GM18867 (cell line): ENCODE measurements around the gene FN1.
"Not testable (repeated sequence)": the region's sequence is repeated elsewhere in the genome, so short reads cannot be mapped to it uniquely, and the experiment has no call there.

ENCODE experiments used
- ATAC-seq: cut with Tn5 transposase; IDR thresholded peaks from one replicate; pipeline ENCODE4 v1.9.1; 2021; ENCODE audit warnings: mild to moderate bottlenecking, moderate library complexity; ENCODE audit not compliant: unreplicated experiment

The FN1 gene

GRCh38 chr2:215369181-215369760 lies 66.6 kb downstream of the FN1 start:
- no peak for ATAC-seq

- ATAC-seq, result no peak
Measured at GRCh38 chr2:215368493-215368809, 67.4 kb downstream of the FN1 start.

- no peak for ATAC-seq
Measured at GRCh38 chr2:215367662-215368492, 68.0 kb downstream of the FN1 start.

- ATAC-seq, result no peak
Measured at GRCh38 chr2:215366440-215367032, 69.3 kb downstream of the FN1 start.

GRCh38 chr2:215365184-215365658 lies 70.6 kb downstream of the FN1 start:
- ATAC-seq, result no peak

- ATAC-seq, result no peak
Measured at GRCh38 chr2:215364157-215365155, 71.4 kb downstream of the FN1 start.

- no peak for ATAC-seq
Measured at GRCh38 chr2:215363461-215364156, 72.3 kb downstream of the FN1 start.

GRCh38 chr2:215363039-215363438 lies 72.8 kb downstream of the FN1 start:
- no peak for ATAC-seq

GRCh38 chr2:215362562-215362904 lies 73.3 kb downstream of the FN1 start:
- no peak for ATAC-seq

GRCh38 chr2:215361876-215362561 lies 73.8 kb downstream of the FN1 start:
- no peak for ATAC-seq

- no peak for ATAC-seq
Measured at GRCh38 chr2:215361211-215361875, 74.5 kb downstream of the FN1 start.

- no peak for ATAC-seq
Measured at GRCh38 chr2:215360596-215360995, 75.3 kb downstream of the FN1 start.

GRCh38 chr2:215360059-215360458 lies 75.8 kb downstream of the FN1 start:
- not testable (repeated sequence) for ATAC-seq

GRCh38 chr2:215359576-215359922 lies 76.3 kb downstream of the FN1 start:
- no peak for ATAC-seq

- no peak for ATAC-seq
Measured at GRCh38 chr2:215358891-215359575, 76.8 kb downstream of the FN1 start.

- ATAC-seq, result no peak
Measured at GRCh38 chr2:215358312-215358845, 77.5 kb downstream of the FN1 start.

- ATAC-seq, result no peak
Measured at GRCh38 chr2:215357660-215358059, 78.2 kb downstream of the FN1 start.

- no peak for ATAC-seq
Measured at GRCh38 chr2:215356948-215357461, 78.9 kb downstream of the FN1 start.
